Gastroesophageal sphincter (tissue), 4 donors: ENCODE results near the gene LGR5. TPM values are rescaled to one million over a fixed set of nuclear protein-coding genes. Genes with fewer than 3 reads are reported as not detected.
"Not testable (repeated sequence)": the region's sequence is repeated elsewhere in the genome, so short reads cannot be mapped to it uniquely, and the experiment has no call there.

ENCODE experiments used
- ATAC-seq: fragments of 150-250 bp; one replicate; pipeline ENCODE4 v1.9.1; 2016; ENCODE audit warnings: mild to moderate bottlenecking, moderate library complexity
- H3K27ac ChIP-seq, 4 donors: fragments of 200-600 bp; sonication (generic) in 3 of 4; 1 replicate in 3 of 4; 2 replicates in 1 of 4; pipeline ENCODE4 v1.5.1; 2016 to 2019
- H3K27me3 ChIP-seq: fragments of 200-600 bp; sonication (generic); one replicate; pipeline ENCODE4 v1.5.1; 2019
- H3K36me3 ChIP-seq, 2 donors: fragments of 200-600 bp; sonication (generic); one replicate each; pipeline ENCODE4 v1.5.1; 2019; ENCODE audit warnings: control low read depth in 1 of 2
- H3K4me1 ChIP-seq, 3 donors: fragments of 200-600 bp; sonication (generic); 1 replicate in 2 of 3; 2 replicates in 1 of 3; pipeline ENCODE4 v1.5.1; 2016 to 2019; ENCODE audit warnings: control low read depth in 2 of 3
- H3K4me3 ChIP-seq, 2 donors: fragments of 200-600 bp; sonication (generic); one replicate each; pipeline ENCODE4 v1.5.1; 2019; ENCODE audit warnings: mild to moderate bottlenecking in 1 of 2, moderate library complexity in 1 of 2
- H3K9me3 ChIP-seq, 3 donors: fragments of 200-600 bp; sonication (generic); one replicate each; pipeline ENCODE4 v1.5.1; 2017 to 2019; ENCODE audit warnings: control low read depth in 2 of 3
- EP300 ChIP-seq: sonication (generic); formaldehyde crosslinking; IDR thresholded peaks from one replicate; pipeline ENCODE4 v1.6.1; 2017; ENCODE audit warnings: antibody characterized with exemption, mild to moderate bottlenecking
- POLR2A ChIP-seq, 2 donors: fragments of 450-650 bp; IDR thresholded peaks; one replicate each; pipeline ENCODE4 v1.6.1; 2017; ENCODE audit warnings: antibody characterized with exemption in 2 of 2, mild to moderate bottlenecking in 2 of 2, moderate library complexity in 1 of 2
- POLR2AphosphoS5 ChIP-seq: sonication (generic); formaldehyde crosslinking; IDR thresholded peaks from one replicate; pipeline ENCODE4 v1.6.1; 2017; ENCODE audit warnings: antibody characterized with exemption
- WGBS, 2 donors: methylation state at CpG; one replicate each; pipeline ENCODE4 v1.1.5; 2018; ENCODE audit warnings: low coverage in 1 of 2; 5-methylcytosine and 5-hydroxymethylcytosine counted together
- total RNA-seq, 4 donors: library from RNA; depleted of rRNA; stranded (reverse); fragments of >200 nt; gene quantifications; one replicate each; pipeline ENCODE4 v1.1.0, GENCODE V29; 2016
- TF ChIP-seq, protein P1 (sequence below), 4 experiments: fragments of 200-600 bp in 2 of 4; fragments of 450-650 bp in 2 of 4; sonication (generic) in 1 of 4; IDR thresholded peaks; one replicate each; pipeline ENCODE4 v1.5.1; 2017 to 2019; ENCODE audit warnings: antibody characterized with exemption in 4 of 4, mild to moderate bottlenecking in 2 of 4, moderate library complexity in 2 of 4

The LGR5 gene
- total RNA-seq, 4 donors from 2014 or later = 0.12 to 0.47 (median 0.40) TPM; not detected in 1

DNA sequence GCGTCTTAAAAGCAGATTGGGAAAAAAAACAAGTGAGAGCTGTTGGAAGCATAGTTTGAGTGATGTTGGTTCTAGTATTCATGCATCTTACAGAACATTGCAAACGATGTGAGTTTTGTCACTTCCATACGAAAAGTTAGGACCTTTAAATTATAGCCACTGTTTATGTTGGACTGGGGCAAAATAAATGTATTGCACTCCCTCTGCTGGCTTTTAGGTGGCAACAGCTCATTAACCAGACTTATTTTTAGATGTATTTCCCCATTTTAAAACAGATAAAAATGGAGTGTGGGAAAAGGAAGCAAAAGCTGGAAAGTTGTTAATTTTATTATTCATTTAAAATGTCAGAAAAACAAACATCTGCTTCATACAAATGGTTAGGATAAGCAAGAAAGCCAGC, 111.9 kb downstream of the LGR5 start:
- H3K9me3 ChIP-seq = no peaks in the 10 kb centered on the region
- TF ChIP-seq EP300 (no peak), POLR2A (IDR thresholded peaks at IDR 0.05) (no peak), POLR2AphosphoS5 (no peak)
- TF ChIP-seq, protein P1, sequence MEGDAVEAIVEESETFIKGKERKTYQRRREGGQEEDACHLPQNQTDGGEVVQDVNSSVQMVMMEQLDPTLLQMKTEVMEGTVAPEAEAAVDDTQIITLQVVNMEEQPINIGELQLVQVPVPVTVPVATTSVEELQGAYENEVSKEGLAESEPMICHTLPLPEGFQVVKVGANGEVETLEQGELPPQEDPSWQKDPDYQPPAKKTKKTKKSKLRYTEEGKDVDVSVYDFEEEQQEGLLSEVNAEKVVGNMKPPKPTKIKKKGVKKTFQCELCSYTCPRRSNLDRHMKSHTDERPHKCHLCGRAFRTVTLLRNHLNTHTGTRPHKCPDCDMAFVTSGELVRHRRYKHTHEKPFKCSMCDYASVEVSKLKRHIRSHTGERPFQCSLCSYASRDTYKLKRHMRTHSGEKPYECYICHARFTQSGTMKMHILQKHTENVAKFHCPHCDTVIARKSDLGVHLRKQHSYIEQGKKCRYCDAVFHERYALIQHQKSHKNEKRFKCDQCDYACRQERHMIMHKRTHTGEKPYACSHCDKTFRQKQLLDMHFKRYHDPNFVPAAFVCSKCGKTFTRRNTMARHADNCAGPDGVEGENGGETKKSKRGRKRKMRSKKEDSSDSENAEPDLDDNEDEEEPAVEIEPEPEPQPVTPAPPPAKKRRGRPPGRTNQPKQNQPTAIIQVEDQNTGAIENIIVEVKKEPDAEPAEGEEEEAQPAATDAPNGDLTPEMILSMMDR (IDR thresholded peaks at IDR 0.05) = no peak
- H3K27me3 ChIP-seq = no peaks in the 10 kb centered on the region
- H3K27ac ChIP-seq = no peak overlapping the region
- no peak for ATAC-seq
- no peaks in the 10 kb centered on the region for H3K36me3 ChIP-seq
- H3K4me1 ChIP-seq = no peaks in the 10 kb centered on the region
- H3K4me3 ChIP-seq = no peak overlapping the region
- WGBS, 2 donors = 32 to 38% methylated on average over 3 of the region's 3 CpGs

DNA sequence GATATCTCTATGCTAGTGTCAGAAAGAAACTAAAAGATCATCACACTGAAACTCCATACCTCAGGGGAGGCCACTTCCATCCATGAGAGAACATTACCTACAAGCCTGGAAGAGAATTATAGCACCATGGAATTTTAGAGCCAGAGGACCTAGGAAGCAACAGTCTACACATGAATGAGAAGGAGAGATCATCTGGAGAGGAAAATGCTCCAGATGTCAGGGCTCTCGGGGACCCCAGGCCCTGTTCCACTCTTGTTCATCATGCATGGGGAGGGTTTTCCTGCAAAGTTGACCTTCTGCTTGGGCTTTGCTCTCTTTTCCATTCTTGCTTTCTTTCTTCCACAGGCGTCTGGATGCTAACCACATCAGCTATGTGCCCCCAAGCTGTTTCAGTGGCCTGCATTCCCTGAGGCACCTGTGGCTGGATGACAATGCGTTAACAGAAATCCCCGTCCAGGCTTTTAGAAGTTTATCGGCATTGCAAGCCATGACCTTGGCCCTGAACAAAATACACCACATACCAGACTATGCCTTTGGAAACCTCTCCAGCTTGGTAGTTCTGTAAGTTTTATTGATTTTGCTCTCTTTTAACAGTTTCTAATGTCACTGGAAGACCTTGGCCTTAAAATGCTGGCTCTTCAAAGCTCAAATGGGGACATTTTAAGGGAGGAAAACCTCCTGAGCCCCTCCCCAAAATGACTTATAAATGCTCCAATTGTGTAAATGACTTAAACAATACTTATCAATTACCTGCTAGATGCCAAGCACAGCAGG, 113.3 kb downstream of the LGR5 start:
- Histone ChIP-seq H3K27ac (no peak overlapping the region), H3K4me3 (no peak overlapping the region), H3K27me3 (no peaks in the 10 kb centered on the region), H3K4me1 (no peaks in the 10 kb centered on the region), H3K36me3 (no peaks in the 10 kb centered on the region), H3K9me3 (no peaks in the 10 kb centered on the region)
- no peak for ATAC-seq
- 80 to 81% methylated on average over 4 to 5 of the region's 5 CpGs for WGBS, 2 donors
- TF ChIP-seq, protein P1 (IDR thresholded peaks at IDR 0.05) = no peak
- TF ChIP-seq POLR2A (IDR thresholded peaks at IDR 0.05) = no peak
- TF ChIP-seq EP300 = no peak
- no peak for TF ChIP-seq POLR2AphosphoS5

DNA sequence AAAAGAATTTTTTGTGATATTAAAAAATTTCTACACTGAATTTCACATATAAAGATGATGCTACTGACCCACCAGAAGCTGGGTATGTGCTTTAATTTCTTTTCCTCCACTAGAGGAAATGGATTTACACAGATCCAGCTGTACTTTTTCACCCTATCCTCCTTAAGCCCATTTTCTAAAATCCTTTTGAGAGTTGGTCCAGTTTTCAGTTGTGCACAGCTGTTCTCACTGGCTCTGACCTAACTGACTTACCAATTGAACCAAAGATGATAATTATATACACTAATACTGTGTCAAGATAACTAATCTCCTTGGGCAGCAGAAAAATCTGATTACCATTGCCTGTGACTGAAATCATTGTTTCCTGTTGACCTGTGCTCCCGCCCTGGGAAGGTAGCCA, 115.6 kb downstream of the LGR5 start:
- Histone ChIP-seq H3K4me1 (no peaks in the 10 kb centered on the region), H3K27me3 (no peaks in the 10 kb centered on the region), H3K36me3 (no peaks in the 10 kb centered on the region), H3K27ac (no peak overlapping the region), H3K4me3 (no peak overlapping the region), H3K9me3 (no peaks in the 10 kb centered on the region)
- 80% methylated on average over 1 of the region's 1 CpG; no CpG with 5 or more reads in 1 of the 2 donors for WGBS, 2 donors
- no peak for ATAC-seq
- TF ChIP-seq EP300 (no peak), POLR2A (IDR thresholded peaks at IDR 0.05) (no peak)
- TF ChIP-seq, protein P1 (IDR thresholded peaks at IDR 0.05) = no peak

GRCh38 chr12:71555789-71556188, 116.2 kb downstream of the LGR5 start:
- ATAC-seq, H3K36me3 ChIP-seq, H3K4me3 ChIP-seq, H3K9me3 ChIP-seq, H3K4me1 ChIP-seq, H3K27me3 ChIP-seq, H3K27ac ChIP-seq: not testable (repeated sequence)
- 90 to 91% methylated on average over 1 of the region's 1 CpG for WGBS, 2 donors

DNA sequence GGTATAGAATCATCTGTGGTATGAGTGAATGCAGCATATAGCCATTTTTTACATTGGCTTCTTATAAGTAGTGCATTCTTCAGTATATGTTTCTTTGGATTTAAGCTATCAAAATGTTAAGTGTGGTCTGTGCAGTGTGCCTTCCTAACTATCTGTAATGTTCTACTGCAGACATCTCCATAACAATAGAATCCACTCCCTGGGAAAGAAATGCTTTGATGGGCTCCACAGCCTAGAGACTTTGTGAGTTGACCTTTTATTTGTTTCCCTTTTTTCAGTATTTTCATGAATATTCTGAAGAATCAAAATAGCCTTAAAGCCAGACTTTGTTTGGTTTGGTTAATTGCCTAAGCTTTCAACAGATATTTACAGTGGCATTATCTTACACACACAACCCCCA, 116.8 kb downstream of the LGR5 start:
- Histone ChIP-seq H3K27ac (no peak overlapping the region), H3K4me3 (no peak overlapping the region), H3K36me3 (no peaks in the 10 kb centered on the region), H3K27me3 (no peaks in the 10 kb centered on the region), H3K9me3 (no peaks in the 10 kb centered on the region), H3K4me1 (no peaks in the 10 kb centered on the region)
- ATAC-seq = no peak
- TF ChIP-seq POLR2A (IDR thresholded peaks at IDR 0.05) = no peak
- no peak for TF ChIP-seq EP300
- TF ChIP-seq POLR2AphosphoS5 = no peak
- TF ChIP-seq, protein P1 (IDR thresholded peaks at IDR 0.05) = no peak
